ENCODE measurements around the gene IL12RB1. TPM values are rescaled to one million over a fixed set of nuclear protein-coding genes. Genes with fewer than 3 reads are reported as not detected.
"Not testable (repeated sequence)": the region's sequence is repeated elsewhere in the genome, so short reads cannot be mapped to it uniquely, and the experiment has no call there.

The IL12RB1 gene
- total RNA-seq, 1 experiment from 2014 or later = not detected

GRCh38 chr19:18107235-18107634 is 20.5 kb upstream of the IL12RB1 start:
- Histone ChIP-seq H3K4me3 (replicated peaks in 1 of 2; ENCODE audit: low read depth in 1 of 2, low read length in 2 of 2) (no peak overlapping the region), H3K79me2 (ENCODE audit: insufficient read depth, low read length) (no peaks in the 10 kb centered on the region), H3K9me2 (ENCODE audit: insufficient read depth) (no peaks in the 10 kb centered on the region), H3K36me3 (ENCODE audit: control insufficient read depth in 1 of 2, insufficient read depth in 2 of 2, low read length in 2 of 2) (0 out of 4 replicates have a peak, but pooled peaks cover 0 to 3% of the 10 kb centered on the region in 2 experiments), H4K20me1 (ENCODE audit: insufficient read depth) (no peaks in the 10 kb centered on the region), H3K4me2 (ENCODE audit: low read length) (no peak overlapping the region), H3K4me1 (ENCODE audit: control insufficient read depth in 1 of 2, insufficient read depth in 2 of 2, low read length in 2 of 2) (peaks cover 19 to 33% of the 10 kb centered on the region in 2 experiments), H2AFZ (ENCODE audit: low read depth, low read length, poor library complexity, severe bottlenecking) (no peak overlapping the region), H3K9me3 (ENCODE audit: control insufficient read depth in 1 of 2, insufficient read depth in 1 of 2, low read depth in 1 of 2, low read length in 2 of 2) (no peaks in the 10 kb centered on the region), H3K27me3 (ENCODE audit: insufficient read depth, low read length) (no peaks in the 10 kb centered on the region), H3K9ac (ENCODE audit: low read length) (no peak overlapping the region), H3K27ac (ENCODE audit: low read depth, low read length) (no peak overlapping the region)
- intact Hi-C loops (cut with micrococcal nuclease) = no loop called here
- ChIA-PET RAD21 (ENCODE audit: low non-redundant PET in 1 of 2, low total read pairs in 2 of 2, uncharacterized antibody in 2 of 2, unreplicated experiment in 2 of 2) (no interaction called here), CTCF (no interaction called here), POLR2A (no interaction called here)
- ATAC-seq = no peak
- DNase-seq (ENCODE audit: low read depth, low spot score) = no peak
- BruUV-seq (replicated peaks) = no TSS peak
- TF ChIP-seq ZFX (IDR thresholded peaks at IDR 0.05) (no peak), EGR1 (IDR thresholded peaks at IDR 0.05; ENCODE audit: low read depth) (no peak), CEBPB (IDR thresholded peaks at IDR 0.05; ENCODE audit: low read depth) (no peak), POLR2A (IDR thresholded peaks at IDR 0.05; ENCODE audit: borderline replicate concordance, extremely low read depth, insufficient read depth, insufficient read length) (no peak), RAD21 (IDR thresholded peaks at IDR 0.05; ENCODE audit: low read depth) (no peak)
- TF ChIP-seq, protein P1, sequence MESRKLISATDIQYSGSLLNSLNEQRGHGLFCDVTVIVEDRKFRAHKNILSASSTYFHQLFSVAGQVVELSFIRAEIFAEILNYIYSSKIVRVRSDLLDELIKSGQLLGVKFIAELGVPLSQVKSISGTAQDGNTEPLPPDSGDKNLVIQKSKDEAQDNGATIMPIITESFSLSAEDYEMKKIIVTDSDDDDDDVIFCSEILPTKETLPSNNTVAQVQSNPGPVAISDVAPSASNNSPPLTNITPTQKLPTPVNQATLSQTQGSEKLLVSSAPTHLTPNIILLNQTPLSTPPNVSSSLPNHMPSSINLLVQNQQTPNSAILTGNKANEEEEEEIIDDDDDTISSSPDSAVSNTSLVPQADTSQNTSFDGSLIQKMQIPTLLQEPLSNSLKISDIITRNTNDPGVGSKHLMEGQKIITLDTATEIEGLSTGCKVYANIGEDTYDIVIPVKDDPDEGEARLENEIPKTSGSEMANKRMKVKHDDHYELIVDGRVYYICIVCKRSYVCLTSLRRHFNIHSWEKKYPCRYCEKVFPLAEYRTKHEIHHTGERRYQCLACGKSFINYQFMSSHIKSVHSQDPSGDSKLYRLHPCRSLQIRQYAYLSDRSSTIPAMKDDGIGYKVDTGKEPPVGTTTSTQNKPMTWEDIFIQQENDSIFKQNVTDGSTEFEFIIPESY (IDR thresholded peaks at IDR 0.05; ENCODE audit: extremely low read depth, insufficient replicate concordance, low read length) = no peak

DNA sequence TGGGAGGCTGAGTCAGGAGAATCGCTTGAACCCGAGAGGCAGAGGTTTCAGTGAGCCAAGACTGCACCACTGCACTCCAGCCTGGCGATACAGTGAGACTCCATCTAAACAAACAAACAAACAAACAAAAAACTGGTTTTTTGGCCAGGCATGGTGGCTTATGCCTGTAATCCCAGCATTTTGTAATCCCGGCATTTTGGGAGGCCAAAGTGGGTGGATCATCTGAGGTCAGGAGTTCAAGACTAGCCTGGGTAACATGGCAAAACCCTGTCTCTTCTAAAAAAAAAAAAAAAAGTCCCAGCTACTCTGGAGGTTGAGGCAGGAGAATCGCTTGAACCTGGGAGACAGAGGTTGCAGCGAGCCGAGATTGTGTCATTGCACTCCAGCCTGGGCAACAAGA is 18.5 kb upstream of the IL12RB1 start:
- H3K4me3 ChIP-seq (replicated peaks in 1 of 2; ENCODE audit: low read depth in 1 of 2, low read length in 2 of 2); POLR2A ChIA-PET; CTCF ChIA-PET; ATAC-seq; H4K20me1 ChIP-seq (ENCODE audit: insufficient read depth); H3K9me3 ChIP-seq (ENCODE audit: control insufficient read depth in 1 of 2, insufficient read depth in 1 of 2, low read depth in 1 of 2, low read length in 2 of 2); BruUV-seq (replicated peaks); H3K79me2 ChIP-seq (ENCODE audit: insufficient read depth, low read length); RAD21 ChIA-PET (ENCODE audit: low non-redundant PET in 1 of 2, low total read pairs in 2 of 2, uncharacterized antibody in 2 of 2, unreplicated experiment in 2 of 2); H3K9ac ChIP-seq (ENCODE audit: low read length); DNase-seq (ENCODE audit: low read depth, low spot score); H3K27ac ChIP-seq (ENCODE audit: low read depth, low read length); intact Hi-C loops (cut with micrococcal nuclease); H2AFZ ChIP-seq (ENCODE audit: low read depth, low read length, poor library complexity, severe bottlenecking); H3K27me3 ChIP-seq (ENCODE audit: insufficient read depth, low read length); H3K9me2 ChIP-seq (ENCODE audit: insufficient read depth); H3K36me3 ChIP-seq (ENCODE audit: control insufficient read depth in 1 of 2, insufficient read depth in 2 of 2, low read length in 2 of 2): not testable (repeated sequence)
- H3K4me1 ChIP-seq (ENCODE audit: control insufficient read depth in 1 of 2, insufficient read depth in 2 of 2, low read length in 2 of 2) = peaks cover 13 to 25% of the 10 kb centered on the region in 2 experiments
- H3K4me2 ChIP-seq (ENCODE audit: low read length) = 0 out of 2 replicates have a peak overlapping the region, but pooled peaks have one; percentile 74

Measured in HCT116 (cell line).